Lower leg skin (tissue), 4 donors: Measurements from ENCODE around the gene CLTB. TPM values are rescaled to one million over a fixed set of nuclear protein-coding genes. Genes with fewer than 3 reads are reported as not detected.

Experiments
- DNase-seq, 2 donors: peaks; one replicate each; pipeline ENCODE4 v3.0.0-alpha.2; 2019; ENCODE audit warnings: low spot score in 2 of 2
- H3K4me3 ChIP-seq: fragments of 200-600 bp; sonication (generic); 2 replicates; pipeline ENCODE4 v1.5.1; 2017; ENCODE audit warnings: mild to moderate bottlenecking, low read depth; ENCODE audit not compliant: poor library complexity, severe bottlenecking
- POLR2A ChIP-seq, 2 donors: fragments of 450-650 bp; IDR thresholded peaks; one replicate each; pipeline ENCODE4 v1.6.1; 2016 to 2017; ENCODE audit warnings: antibody characterized with exemption in 2 of 2, mild to moderate bottlenecking in 1 of 2, moderate library complexity in 1 of 2
- WGBS, 2 donors: methylation state at CpG; one replicate each; pipeline ENCODE4 v1.1.5; 2018; 5-methylcytosine and 5-hydroxymethylcytosine counted together
- intact Hi-C: fragments of 100-400 bp; cut with DNase I; formaldehyde crosslinking; loops from one replicate; pipeline ENCODE4 v1.15.0; 2023; ENCODE audit warnings: low total_unique reads
- total RNA-seq, 4 donors: library from RNA; depleted of rRNA; stranded (reverse); fragments of >200 nt; gene quantifications; one replicate each; pipeline ENCODE4 v1.1.0, GENCODE V29; 2016
- TF ChIP-seq, protein P1 (sequence below), 3 donors: fragments of 450-650 bp; IDR thresholded peaks; one replicate each; pipeline ENCODE4 v1.5.1; 2016; ENCODE audit warnings: antibody characterized with exemption in 3 of 3, mild to moderate bottlenecking in 3 of 3, moderate library complexity in 2 of 3

The CLTB gene
- total RNA-seq, 4 donors from 2014 or later, result 707 to 959 (median 743) TPM

DNA sequence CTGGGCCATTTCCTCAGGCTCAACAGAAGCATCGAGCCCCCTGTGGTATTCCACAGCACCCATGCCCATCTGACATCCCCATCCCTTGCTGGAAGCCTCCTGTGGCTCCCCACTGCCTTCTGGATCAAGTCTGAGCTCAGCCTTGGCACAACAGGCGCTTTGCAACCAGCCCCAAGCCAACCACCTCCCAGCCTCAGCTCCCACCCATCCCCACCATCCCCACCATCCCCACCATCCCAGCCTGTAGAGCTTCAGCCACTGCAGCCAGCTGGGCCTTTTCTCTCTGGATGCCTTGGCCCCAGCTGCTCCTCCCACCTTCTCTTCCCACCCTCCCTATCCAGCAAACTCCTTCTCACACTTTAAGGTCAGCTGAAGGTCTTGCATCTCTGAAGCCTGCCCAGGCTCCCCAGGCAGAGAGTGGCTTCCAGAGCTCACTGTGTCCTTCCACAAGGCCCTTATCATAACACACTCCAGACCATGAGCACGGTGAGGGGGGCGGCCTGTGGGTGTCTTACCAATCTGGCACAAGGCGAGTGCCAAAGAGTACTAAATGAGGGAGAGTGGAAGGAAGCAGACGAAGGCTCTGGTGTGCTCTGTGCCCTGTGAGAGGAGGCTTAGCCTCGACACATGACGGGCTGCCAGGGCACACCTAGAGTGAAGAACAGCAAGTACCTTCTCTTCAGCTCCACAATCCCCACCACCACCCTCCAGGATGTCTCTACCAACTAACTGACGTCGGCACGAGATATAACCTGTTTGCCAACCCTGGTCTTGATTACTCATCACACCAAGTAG, 21.3 kb downstream of the CLTB start:
- no peak for DNase-seq
- intact Hi-C loops, result no loop called here
- TF ChIP-seq, protein P1, sequence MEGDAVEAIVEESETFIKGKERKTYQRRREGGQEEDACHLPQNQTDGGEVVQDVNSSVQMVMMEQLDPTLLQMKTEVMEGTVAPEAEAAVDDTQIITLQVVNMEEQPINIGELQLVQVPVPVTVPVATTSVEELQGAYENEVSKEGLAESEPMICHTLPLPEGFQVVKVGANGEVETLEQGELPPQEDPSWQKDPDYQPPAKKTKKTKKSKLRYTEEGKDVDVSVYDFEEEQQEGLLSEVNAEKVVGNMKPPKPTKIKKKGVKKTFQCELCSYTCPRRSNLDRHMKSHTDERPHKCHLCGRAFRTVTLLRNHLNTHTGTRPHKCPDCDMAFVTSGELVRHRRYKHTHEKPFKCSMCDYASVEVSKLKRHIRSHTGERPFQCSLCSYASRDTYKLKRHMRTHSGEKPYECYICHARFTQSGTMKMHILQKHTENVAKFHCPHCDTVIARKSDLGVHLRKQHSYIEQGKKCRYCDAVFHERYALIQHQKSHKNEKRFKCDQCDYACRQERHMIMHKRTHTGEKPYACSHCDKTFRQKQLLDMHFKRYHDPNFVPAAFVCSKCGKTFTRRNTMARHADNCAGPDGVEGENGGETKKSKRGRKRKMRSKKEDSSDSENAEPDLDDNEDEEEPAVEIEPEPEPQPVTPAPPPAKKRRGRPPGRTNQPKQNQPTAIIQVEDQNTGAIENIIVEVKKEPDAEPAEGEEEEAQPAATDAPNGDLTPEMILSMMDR (IDR thresholded peaks at IDR 0.05), result no peak
- no peak for TF ChIP-seq POLR2A (IDR thresholded peaks at IDR 0.05)
- no peak overlapping the region for H3K4me3 ChIP-seq
- 84 to 91% methylated on average over 11 of the region's 11 CpGs for WGBS, 2 donors

DNA sequence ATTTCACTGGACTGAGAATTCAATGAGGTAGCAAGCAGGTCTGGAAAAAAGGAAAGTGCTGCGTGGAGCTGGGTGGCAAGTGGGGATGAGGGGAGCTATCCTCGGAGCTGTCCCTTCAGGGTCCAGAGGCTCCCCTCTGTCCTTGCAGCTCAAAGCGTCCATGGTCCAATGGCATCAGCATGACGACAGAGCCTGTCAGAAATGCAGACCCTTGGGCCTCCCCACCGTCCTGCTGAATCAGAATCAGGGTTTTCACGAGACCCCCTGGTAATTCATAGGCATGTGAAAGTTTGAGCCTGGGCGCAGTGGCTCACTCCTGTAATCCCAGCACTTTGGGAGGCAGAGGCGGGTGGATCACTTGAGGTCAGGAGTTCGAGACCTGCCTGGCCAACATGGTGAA, 22.2 kb downstream of the CLTB start:
- WGBS, 2 donors, result 90% methylated on average over 9 of the region's 9 CpGs
- intact Hi-C loops, result no loop called here
- no peak overlapping the region for H3K4me3 ChIP-seq
- DNase-seq, result no peak
- TF ChIP-seq, protein P1 (IDR thresholded peaks at IDR 0.05), result no peak
- no peak for TF ChIP-seq POLR2A (IDR thresholded peaks at IDR 0.05)

DNA sequence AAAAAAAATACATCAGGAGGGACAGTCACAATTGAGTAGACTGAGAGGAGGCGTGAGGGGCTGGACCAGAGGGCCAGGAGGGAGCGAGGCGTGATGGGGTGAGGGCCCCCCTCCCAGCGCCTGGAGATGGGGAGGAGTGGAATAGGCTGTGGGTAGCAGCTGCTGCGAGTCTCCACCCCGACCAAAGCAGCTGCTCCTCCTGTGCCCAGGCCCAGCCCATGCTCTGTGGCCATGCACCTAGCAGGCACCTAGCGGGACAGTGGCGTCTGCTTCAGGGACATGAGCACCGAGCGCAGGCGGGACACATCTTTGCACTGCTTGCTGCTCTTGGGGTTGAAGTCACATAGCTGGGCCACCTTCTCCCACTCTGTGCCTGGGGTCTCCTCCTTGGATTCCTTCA, 23.8 kb downstream of the CLTB start:
- no peak overlapping the region for H3K4me3 ChIP-seq
- TF ChIP-seq POLR2A (IDR thresholded peaks at IDR 0.05), result no peak
- TF ChIP-seq, protein P1 (IDR thresholded peaks at IDR 0.05), result no peak
- intact Hi-C loops, result no loop called here
- DNase-seq, result no peak
- whole genome bisulfite sequencing, 2 donors, result 79 to 84% methylated on average over 11 of the region's 11 CpGs

DNA sequence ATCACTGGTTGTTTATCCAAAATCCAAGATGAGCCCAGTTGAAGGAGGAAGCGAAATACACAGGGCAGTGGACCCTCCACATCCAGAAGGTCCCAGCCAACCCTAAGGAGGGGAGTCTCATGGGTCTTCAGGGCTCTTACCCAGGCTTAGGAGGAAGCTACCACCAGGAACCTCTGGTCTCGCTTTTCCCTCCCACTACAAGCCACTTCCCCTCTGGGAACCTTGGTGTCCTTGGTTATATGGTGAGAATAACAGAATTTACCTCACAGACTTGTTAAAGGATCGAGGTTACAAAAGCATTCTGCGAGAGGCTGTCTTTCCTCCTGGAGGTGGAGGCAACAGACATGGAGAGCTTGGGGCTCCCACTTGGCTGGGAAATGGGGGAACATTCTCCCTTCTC, 24.3 kb downstream of the CLTB start:
- no peak overlapping the region for H3K4me3 ChIP-seq
- TF ChIP-seq, protein P1 (IDR thresholded peaks at IDR 0.05), result no peak
- no peak for TF ChIP-seq POLR2A (IDR thresholded peaks at IDR 0.05)
- intact Hi-C loops, result no loop called here
- WGBS, 2 donors, result 85 to 88% methylated on average over 4 of the region's 4 CpGs
- no peak for DNase-seq

DNA sequence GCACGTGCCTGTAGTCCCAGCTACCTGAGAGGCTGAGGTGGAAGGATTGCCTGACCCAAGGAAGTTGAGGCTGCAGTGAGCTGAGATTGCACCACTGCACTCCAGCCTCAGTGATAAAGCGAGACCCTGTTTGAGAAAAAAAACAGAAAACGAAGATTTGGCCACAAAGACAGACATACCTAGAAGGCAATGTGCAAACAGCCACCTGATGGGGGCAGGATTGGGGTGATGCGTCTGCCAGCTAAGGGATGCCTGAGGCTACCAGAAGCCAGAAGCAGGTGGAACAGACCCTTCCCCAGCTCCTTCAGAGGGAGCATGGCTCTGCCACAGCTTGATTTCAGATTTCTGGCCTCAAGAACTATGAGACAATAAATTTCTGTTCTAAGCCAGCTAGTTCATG, 24.9 kb downstream of the CLTB start:
- WGBS, 2 donors, result 88% methylated on average over 4 of the region's 4 CpGs
- no peak for DNase-seq
- TF ChIP-seq POLR2A (IDR thresholded peaks at IDR 0.05), result no peak
- TF ChIP-seq, protein P1 (IDR thresholded peaks at IDR 0.05), result no peak
- intact Hi-C loops, result no loop called here
- no peak overlapping the region for H3K4me3 ChIP-seq
